Activated CD4-positive, alpha-beta T cell treated with anti-CD3 and anti-CD28 coated beads for 36 hours (primary cell): ENCODE results near the gene TMC5. TPM values are rescaled to one million over a fixed set of nuclear protein-coding genes. Genes with fewer than 3 reads are reported as not detected.
A peak's percentile ranks its signal among the peaks of the same experiment; 100 is the strongest.
"Not testable (repeated sequence)": the region's sequence is repeated elsewhere in the genome, so short reads cannot be mapped to it uniquely, and the experiment has no call there.

Experiments
- ATAC-seq: fragments of 200-7000 bp; cut with Tn5 transposase; one replicate; pipeline ENCODE4 v1.10.0; 2021; ENCODE audit warnings: mild to moderate bottlenecking, moderate library complexity
- CTCF ChIA-PET: fragments of 350-600 bp; sonication (Branson Sonifier 250); formaldehyde crosslinking; loops from one replicate; lab custom pipeline; 2021; ENCODE audit warnings: antibody characterized with exemption; lab: Charles Lee
- POLR2A ChIA-PET: fragments of 350-600 bp; sonication (Branson Sonifier 250); formaldehyde crosslinking; loops from one replicate; lab custom pipeline; 2021; ENCODE audit warnings: antibody characterized with exemption, inconsistent platforms; lab: Charles Lee
- DNase-seq: peaks from one replicate; pipeline ENCODE4 v3.0.0-alpha.2; 2020
- H3K27ac Mint-ChIP-seq: one replicate; pipeline ENCODE4 v1.8.0; 2021; ENCODE audit warnings: mixed read lengths
- H3K27me3 Mint-ChIP-seq: one replicate; pipeline ENCODE4 v1.8.0; 2021; ENCODE audit warnings: mixed read lengths
- H3K36me3 Mint-ChIP-seq: one replicate; pipeline ENCODE4 v1.8.0; 2021; ENCODE audit warnings: low read depth, mixed read lengths
- H3K4me1 Mint-ChIP-seq: one replicate; pipeline ENCODE4 v1.8.0; 2021; ENCODE audit warnings: mixed read lengths
- H3K4me3 Mint-ChIP-seq: one replicate; pipeline ENCODE4 v1.8.0; 2021; ENCODE audit warnings: mild to moderate bottlenecking, moderate library complexity, mixed read lengths
- H3K9me3 Mint-ChIP-seq: one replicate; pipeline ENCODE4 v1.8.0; 2021; ENCODE audit warnings: low read depth, mixed read lengths
- intact Hi-C, 2 experiments: fragments of 100-400 bp; cut with DNase I in 1 of 2; cut with micrococcal nuclease in 1 of 2; formaldehyde crosslinking; loops; one replicate each; pipeline versions ENCODE4 v1.14.2 to v1.15.1; 2022 to 2024; cut with DNase I, micrococcal nuclease
- total RNA-seq, 2 experiments: library from RNA; stranded (reverse); gene quantifications; one replicate each; pipeline ENCODE4 v1.2.3, GENCODE V29; 2021

TMC5 gene
- total RNA-seq, 2 experiments from 2014 or later: not detected

DNA sequence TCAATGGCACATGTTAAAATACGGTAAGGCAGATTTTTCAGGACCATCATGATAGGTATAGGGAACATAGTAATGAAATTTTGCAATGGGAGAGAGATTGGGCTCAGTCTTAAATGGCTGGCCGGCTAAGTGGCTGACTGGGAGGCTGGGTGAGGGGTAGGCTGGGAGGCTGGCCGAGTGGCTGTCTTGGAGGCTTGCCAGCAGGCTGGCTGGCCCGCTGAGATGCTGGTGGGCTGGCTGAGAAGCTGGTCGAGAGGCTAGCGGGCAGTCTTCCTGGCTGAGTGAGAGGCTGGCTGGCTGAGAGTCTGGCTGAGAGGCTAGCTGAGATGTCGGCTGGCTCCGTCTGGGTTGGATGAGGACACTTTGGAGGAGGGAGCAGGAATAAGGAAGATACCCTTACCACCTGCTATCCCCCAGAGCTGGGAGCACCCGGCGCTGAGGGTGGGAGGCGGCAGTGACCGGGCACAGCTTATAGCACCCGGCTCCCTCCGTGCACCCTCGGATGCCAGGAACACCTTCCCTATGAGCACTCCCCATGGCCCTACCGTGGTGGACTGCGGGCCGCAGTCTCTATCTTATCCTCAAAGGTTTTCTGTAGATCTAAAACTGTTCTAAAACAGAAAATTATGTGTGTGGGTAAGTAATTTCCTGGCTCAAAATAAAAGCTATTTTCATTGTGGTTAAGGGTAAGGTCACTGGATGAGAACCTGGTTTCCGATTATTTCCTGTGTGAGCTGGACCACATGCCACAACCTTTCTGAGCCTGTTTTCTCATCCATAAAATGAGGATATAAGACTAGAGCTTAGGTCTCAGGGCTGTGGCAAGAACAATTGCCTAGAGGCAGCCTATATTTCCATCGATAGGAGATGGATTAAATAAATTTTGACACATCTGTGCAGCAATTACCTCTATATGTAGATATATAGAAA, 34.5 kb upstream of the TMC5 start:
- no peaks in the 10 kb centered on the region for H3K36me3 Mint-ChIP-seq
- POLR2A ChIA-PET: no interaction called here
- CTCF ChIA-PET: interaction anchor here (1.5 kb wide), 1 partner anchor 297 kb away, joined by 4 read pairs; no protein-coding TSS in a partner anchor
- no peak overlapping the region for H3K27ac Mint-ChIP-seq
- no peaks in the 10 kb centered on the region for H3K9me3 Mint-ChIP-seq
- intact Hi-C loops: no loop called here
- H3K4me3 Mint-ChIP-seq: no peak overlapping the region
- peaks cover 7% of the 10 kb centered on the region for H3K4me1 Mint-ChIP-seq
- ATAC-seq (no peak), DNase-seq (no peak)
- peaks cover 8% of the 10 kb centered on the region for H3K27me3 Mint-ChIP-seq

DNA sequence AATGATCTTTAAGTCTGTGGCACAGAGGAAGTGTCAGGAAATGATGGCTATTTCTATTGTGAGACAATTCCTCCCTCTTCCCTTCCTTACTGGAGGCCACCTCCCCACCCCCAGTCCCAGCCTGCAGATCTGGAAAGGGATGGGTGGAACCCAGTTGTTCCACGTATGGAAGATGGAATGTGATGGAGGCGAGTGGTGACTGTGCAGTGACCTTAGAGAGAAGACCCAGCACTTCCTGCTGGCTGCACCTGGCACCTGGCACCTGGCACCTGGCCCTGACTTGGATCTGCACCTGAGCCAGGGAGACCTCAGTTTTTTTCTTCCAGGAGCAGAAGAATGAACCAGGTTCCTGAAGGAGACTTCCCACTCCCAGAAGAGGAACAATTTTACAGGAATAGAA, 33.0 kb upstream of the TMC5 start:
- intact Hi-C loops: loop anchor here in 1 of 2 experiments (5.0 kb wide), 1 partner anchor 118 kb away; no protein-coding TSS in a partner anchor
- H3K36me3 Mint-ChIP-seq: no peaks in the 10 kb centered on the region
- ATAC-seq (no peak), DNase-seq (no peak)
- H3K9me3 Mint-ChIP-seq: no peaks in the 10 kb centered on the region
- H3K27ac Mint-ChIP-seq: no peak overlapping the region
- H3K4me3 Mint-ChIP-seq: no peak overlapping the region
- H3K4me1 Mint-ChIP-seq: peaks cover 7% of the 10 kb centered on the region
- peaks cover 15% of the 10 kb centered on the region for H3K27me3 Mint-ChIP-seq
- CTCF ChIA-PET: no interaction called here
- POLR2A ChIA-PET: no interaction called here

GRCh38 chr16:19386525-19386924, 31.2 kb upstream of the TMC5 start:
- Mint-ChIP-seq H3K4me3 (no peak overlapping the region), H3K4me1 (no peaks in the 10 kb centered on the region), H3K27me3 (peaks cover 20% of the 10 kb centered on the region), H3K27ac (no peak overlapping the region), H3K36me3 (no peaks in the 10 kb centered on the region), H3K9me3 (peaks cover 2% of the 10 kb centered on the region)
- DNase-seq (no peak), ATAC-seq (no peak)
- CTCF ChIA-PET: no interaction called here
- POLR2A ChIA-PET: no interaction called here
- intact Hi-C loops: loop anchor here in 1 of 2 experiments (5.0 kb wide), 1 partner anchor 116 kb away; no protein-coding TSS in a partner anchor

- ChIA-PET POLR2A (no interaction called here), CTCF (interaction anchor here (0.7 to 2.2 kb wide), 5 partner anchors 90 to 151 kb away, joined by 3 to 21 read pairs (median 4); no protein-coding TSS in a partner anchor)
- H3K27ac Mint-ChIP-seq: no peak overlapping the region
- no peak overlapping the region for H3K4me3 Mint-ChIP-seq
- peaks cover 24% of the 10 kb centered on the region for H3K27me3 Mint-ChIP-seq
- ATAC-seq (peak; percentile 44), DNase-seq (peak; percentile 74)
- peaks cover 2% of the 10 kb centered on the region for H3K9me3 Mint-ChIP-seq
- no peaks in the 10 kb centered on the region for H3K4me1 Mint-ChIP-seq
- intact Hi-C loops: loop anchor here (1.0 to 5.0 kb wide), 2 partner anchors 113 kb away; no protein-coding TSS in a partner anchor
- no peaks in the 10 kb centered on the region for H3K36me3 Mint-ChIP-seq
Measured at GRCh38 chr16:19389246-19389645, 28.4 kb upstream of the TMC5 start.

GRCh38 chr16:19391185-19391776, 26.4 kb upstream of the TMC5 start:
- intact Hi-C loops, POLR2A ChIA-PET, DNase-seq, H3K27ac Mint-ChIP-seq, H3K9me3 Mint-ChIP-seq, H3K36me3 Mint-ChIP-seq, H3K4me1 Mint-ChIP-seq, H3K4me3 Mint-ChIP-seq, CTCF ChIA-PET, ATAC-seq: not testable (repeated sequence)
- H3K27me3 Mint-ChIP-seq: peaks cover 25% of the 10 kb centered on the region

- POLR2A ChIA-PET: no interaction called here
- Mint-ChIP-seq H3K36me3 (no peaks in the 10 kb centered on the region), H3K27ac (no peak overlapping the region), H3K9me3 (peaks cover 2% of the 10 kb centered on the region), H3K4me3 (no peak overlapping the region), H3K27me3 (peaks cover 32% of the 10 kb centered on the region), H3K4me1 (no peaks in the 10 kb centered on the region)
- CTCF ChIA-PET: no interaction called here
- intact Hi-C loops: no loop called here
- ATAC-seq: no peak
- DNase-seq: no peak
Measured at GRCh38 chr16:19392352-19392751, 25.3 kb upstream of the TMC5 start.

DNA sequence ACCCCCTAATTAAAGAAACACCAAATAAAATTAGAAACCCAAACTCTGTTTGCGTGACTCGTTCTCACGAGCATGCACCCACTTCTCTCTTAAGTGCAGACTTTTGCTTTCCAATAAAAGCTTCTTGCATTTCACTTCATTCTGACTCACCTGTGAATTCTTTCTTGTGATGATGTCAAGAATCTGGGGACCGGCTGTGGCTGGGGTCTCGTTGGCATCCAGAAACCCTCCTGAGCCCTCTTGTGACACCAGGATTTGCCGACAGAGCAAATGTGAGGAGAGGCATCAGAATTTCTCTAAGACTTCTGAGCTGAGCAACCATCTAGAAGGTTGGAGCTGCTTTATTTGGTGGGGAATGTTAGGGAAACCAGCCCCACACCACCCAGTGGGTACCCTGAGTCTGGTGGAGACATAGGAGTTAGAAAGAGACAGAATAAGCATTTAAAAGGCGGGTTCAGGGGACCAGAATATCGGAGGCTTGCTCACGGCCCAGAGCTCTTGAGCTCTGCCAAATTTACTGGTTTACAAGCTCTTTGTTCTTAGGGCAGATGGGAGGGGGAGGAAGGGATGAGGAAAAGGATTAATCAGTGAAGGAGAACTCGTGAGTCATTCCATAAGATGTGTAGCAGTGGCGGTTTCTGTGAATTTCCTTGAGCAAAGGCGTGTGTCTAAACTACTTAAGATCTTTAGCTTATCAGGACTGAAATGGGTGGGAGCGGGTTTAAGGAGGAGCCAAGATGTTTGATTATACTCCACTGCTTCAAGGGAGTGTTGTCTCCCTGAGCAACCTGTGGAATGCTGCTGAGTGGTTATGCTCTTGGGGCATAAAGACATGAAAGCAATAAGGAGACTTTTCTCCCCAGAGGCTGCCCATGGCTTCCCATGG, 24.2 kb upstream of the TMC5 start:
- ChIA-PET CTCF (interaction anchor here (0.6 to 1.1 kb wide), 4 partner anchors 23 to 423 kb away, joined by 3 to 5 read pairs (median 3); no protein-coding TSS in a partner anchor), POLR2A (no interaction called here)
- Mint-ChIP-seq H3K9me3 (peaks cover 2% of the 10 kb centered on the region), H3K27ac (no peak overlapping the region), H3K36me3 (no peaks in the 10 kb centered on the region), H3K4me1 (no peaks in the 10 kb centered on the region), H3K4me3 (no peak overlapping the region), H3K27me3 (peaks cover 32% of the 10 kb centered on the region)
- no peak for DNase-seq
- intact Hi-C loops: no loop called here
- ATAC-seq: no peak

GRCh38 chr16:19395646-19396267, 21.9 kb upstream of the TMC5 start:
- H3K27ac Mint-ChIP-seq, H3K4me3 Mint-ChIP-seq, H3K4me1 Mint-ChIP-seq, H3K36me3 Mint-ChIP-seq, ATAC-seq, H3K9me3 Mint-ChIP-seq, DNase-seq, POLR2A ChIA-PET, intact Hi-C loops: not testable (repeated sequence)
- CTCF ChIA-PET: interaction anchor here (1.2 kb wide), 1 partner anchor 107 kb away, joined by 3 read pairs; no protein-coding TSS in a partner anchor
- H3K27me3 Mint-ChIP-seq: peaks cover 22% of the 10 kb centered on the region

DNA sequence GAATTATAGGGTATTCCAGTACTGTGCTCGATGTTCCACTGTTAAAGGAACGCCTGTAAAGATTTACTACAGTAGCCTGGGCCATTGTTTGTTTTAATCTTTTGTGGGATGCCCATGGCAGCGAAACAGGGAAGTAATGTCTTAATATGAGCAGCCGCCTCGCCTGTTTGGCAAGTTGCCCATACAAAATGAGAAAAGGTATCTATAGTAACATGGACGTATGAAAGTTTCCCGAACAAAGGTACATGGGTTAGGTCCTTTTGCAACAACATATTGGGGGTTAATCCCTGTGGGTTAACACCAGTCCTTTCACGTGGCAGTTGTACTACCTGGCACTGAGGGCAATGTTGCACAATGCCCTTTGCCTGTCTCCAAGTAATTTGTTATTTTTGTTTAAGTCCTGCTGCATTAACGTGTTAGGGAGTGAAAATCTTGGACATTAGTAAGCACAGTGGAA, 21.1 kb upstream of the TMC5 start:
- H3K27ac Mint-ChIP-seq: no peak overlapping the region
- CTCF ChIA-PET: interaction anchor here (1.2 kb wide), 1 partner anchor 106 kb away, joined by 3 read pairs; no protein-coding TSS in a partner anchor
- no peak overlapping the region for H3K4me3 Mint-ChIP-seq
- POLR2A ChIA-PET: no interaction called here
- H3K4me1 Mint-ChIP-seq: no peaks in the 10 kb centered on the region
- H3K9me3 Mint-ChIP-seq: peaks cover 5% of the 10 kb centered on the region
- peaks cover 16% of the 10 kb centered on the region for H3K27me3 Mint-ChIP-seq
- ATAC-seq: no peak
- H3K36me3 Mint-ChIP-seq: no peaks in the 10 kb centered on the region
- no peak for DNase-seq
- intact Hi-C loops: no loop called here

GRCh38 chr16:19397373-19397772, 20.3 kb upstream of the TMC5 start:
- H3K4me3 Mint-ChIP-seq, H3K36me3 Mint-ChIP-seq, H3K4me1 Mint-ChIP-seq, intact Hi-C loops, H3K27ac Mint-ChIP-seq, H3K9me3 Mint-ChIP-seq, DNase-seq, POLR2A ChIA-PET, ATAC-seq: not testable (repeated sequence)
- peaks cover 11% of the 10 kb centered on the region for H3K27me3 Mint-ChIP-seq
- CTCF ChIA-PET: interaction anchor here (0.6 kb wide), 1 partner anchor 18 kb away, joined by 3 read pairs; no protein-coding TSS in a partner anchor
